BE2C (cell line): Measurements from ENCODE around the gene ZNF778. TPM values are rescaled to one million over a fixed set of nuclear protein-coding genes. Genes with fewer than 3 reads are reported as not detected.

Experiments
- DNase-seq: peaks from one replicate; pipeline ENCODE4 v3.0.0-alpha.2; 2020
- H3K27me3 ChIP-seq: fragments of 250-450 bp; sonication (Bioruptor Pico); 2 replicates; pipeline ENCODE4 v1.5.1; 2020; ENCODE audit warnings: mild to moderate bottlenecking
- H3K36me3 ChIP-seq: fragments of 250-450 bp; sonication (Bioruptor Pico); 2 replicates; pipeline ENCODE4 v1.5.1; 2020; ENCODE audit warnings: mild to moderate bottlenecking
- H3K4me1 ChIP-seq: fragments of 250-450 bp; sonication (Bioruptor Pico); 2 replicates; pipeline ENCODE4 v1.5.1; 2020
- H3K4me3 ChIP-seq: 2 replicates; pipeline ENCODE4 v1.5.1; 2011; ENCODE audit warnings: low read depth, low read length
- H3K9me3 ChIP-seq: fragments of 250-450 bp; sonication (Bioruptor Pico); 2 replicates; pipeline ENCODE4 v1.5.1; 2020
- CTCF ChIP-seq: IDR thresholded peaks from 2 replicates; pipeline ENCODE4 v1.5.1; 2012; ENCODE audit warnings: mild to moderate bottlenecking, low read depth, low read length
- polyA plus RNA-seq: library from polyadenylated mRNA; unstranded; fragments of >200 nt; gene quantifications from one replicate; pipeline ENCODE4 v1.2.1, GENCODE V29; 2012; ENCODE audit warnings: low read depth, missing spikeins; ENCODE audit not compliant: insufficient read length, insufficient read depth

Gene ZNF778
- polyA plus RNA-seq, result 9.2 TPM

- peak; percentile 88 for DNase-seq
- peak within 1 kb of the TSS; percentile 97 for H3K4me3 ChIP-seq
- H3K27me3 ChIP-seq, result no peaks in the 10 kb centered on the region
- H3K4me1 ChIP-seq, result no peaks in the 10 kb centered on the region
- no peak for TF ChIP-seq CTCF
- H3K9me3 ChIP-seq, result no peaks in the 10 kb centered on the region
- peaks cover 8% of the 10 kb centered on the region for H3K36me3 ChIP-seq
These were observed at the start of gene ZNF778 for GRCh38 chr16:89217388-89218191. ZNF778 (plus strand) TSS chr16:89217703; CDS start chr16:89221128, 3,425 bp downstream.

- no peak for DNase-seq
- Histone ChIP-seq H3K27me3 (peaks cover 37% of the 10 kb centered on the region), H3K9me3 (no peaks in the 10 kb centered on the region), H3K4me1 (peaks cover 7% of the 10 kb centered on the region), H3K4me3 (no peak overlapping the region), H3K36me3 (no peaks in the 10 kb centered on the region)
- TF ChIP-seq CTCF, result peak; percentile 40
These were observed 48.9 kb upstream of the ZNF778 start for GRCh38 chr16:89168381-89169189.

- H3K9me3 ChIP-seq, result no peaks in the 10 kb centered on the region
- DNase-seq, result no peak
- TF ChIP-seq CTCF, result no peak
- no peaks in the 10 kb centered on the region for H3K36me3 ChIP-seq
- peaks cover 37% of the 10 kb centered on the region for H3K27me3 ChIP-seq
- no peak overlapping the region for H3K4me3 ChIP-seq
- peaks cover 4% of the 10 kb centered on the region for H3K4me1 ChIP-seq
These were observed 47.7 kb upstream of the ZNF778 start for GRCh38 chr16:89169778-89170177.

- H3K4me3 ChIP-seq, result peak overlapping the region; percentile 24
These were observed 46.9 kb upstream of the ZNF778 start for GRCh38 chr16:89170346-89171215.

More at GRCh38 chr16:89170346-89171215, 46.9 kb upstream of the ZNF778 start:
- Histone ChIP-seq H3K4me1 (peaks cover 4% of the 10 kb centered on the region), H3K36me3 (no peaks in the 10 kb centered on the region), H3K27me3 (peaks cover 37% of the 10 kb centered on the region), H3K9me3 (no peaks in the 10 kb centered on the region)
- DNase-seq, result no peak
- no peak for TF ChIP-seq CTCF
